ENCODE data around the gene WSCD2.

The WSCD2 gene

DNA sequence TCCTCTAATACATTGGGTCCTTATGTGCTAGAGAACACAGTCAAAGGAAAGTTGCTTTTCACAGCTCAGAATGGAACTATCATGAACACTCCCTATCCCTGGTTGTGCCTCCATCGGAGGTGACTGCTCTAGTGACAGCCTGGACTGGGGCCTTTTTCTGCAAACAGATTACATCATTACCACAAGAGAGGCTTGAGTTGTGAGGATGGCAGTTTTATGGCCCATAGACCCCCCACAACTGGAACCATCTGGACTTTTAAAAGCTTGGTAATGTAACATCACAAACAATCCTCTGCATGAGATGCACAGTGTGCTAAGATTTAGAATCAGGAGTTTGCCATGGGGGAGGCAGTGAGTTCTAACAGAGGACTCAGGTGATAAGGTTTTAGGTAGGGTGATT, 46.6 kb upstream of the WSCD2 start:
- Histone ChIP-seq H3K4me1 (ENCODE audit: insufficient read depth, low read length, poor library complexity, severe bottlenecking) (no peaks in the 10 kb centered on the region), H2AFZ (ENCODE audit: low read length) (no peak overlapping the region), H3K9me3 (ENCODE audit: insufficient read depth, low read depth, low read length) (peaks cover 2% of the 10 kb centered on the region; the same call in 1 of the 2 replicates)

DNA sequence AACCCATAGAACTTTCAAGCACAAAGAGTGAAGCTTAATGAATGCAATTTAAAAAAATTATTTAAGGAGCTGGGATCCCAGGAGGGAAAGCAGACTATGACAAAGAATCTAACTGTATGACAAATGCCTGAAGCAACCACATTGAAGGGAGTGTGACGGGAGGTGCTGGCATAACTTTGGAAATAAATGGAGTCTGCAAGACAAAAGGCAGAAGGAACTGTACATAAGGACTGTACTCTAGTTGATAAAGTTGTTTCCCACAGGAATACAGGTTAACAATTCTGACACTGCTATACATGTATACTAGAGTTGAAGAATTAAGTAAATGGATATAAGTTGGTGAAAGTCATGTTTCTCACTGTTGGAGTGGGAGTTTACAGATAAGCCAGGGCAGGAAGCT, 41.2 kb upstream of the WSCD2 start:
- no peaks in the 10 kb centered on the region for H3K36me3 ChIP-seq (ENCODE audit: insufficient read depth, low read length)
- no peaks in the 10 kb centered on the region for H3F3A ChIP-seq (ENCODE audit: low read depth)
- H3K4me3 ChIP-seq (ENCODE audit: low read length, poor library complexity, severe bottlenecking), result no peak overlapping the region
- TF ChIP-seq, protein P1, sequence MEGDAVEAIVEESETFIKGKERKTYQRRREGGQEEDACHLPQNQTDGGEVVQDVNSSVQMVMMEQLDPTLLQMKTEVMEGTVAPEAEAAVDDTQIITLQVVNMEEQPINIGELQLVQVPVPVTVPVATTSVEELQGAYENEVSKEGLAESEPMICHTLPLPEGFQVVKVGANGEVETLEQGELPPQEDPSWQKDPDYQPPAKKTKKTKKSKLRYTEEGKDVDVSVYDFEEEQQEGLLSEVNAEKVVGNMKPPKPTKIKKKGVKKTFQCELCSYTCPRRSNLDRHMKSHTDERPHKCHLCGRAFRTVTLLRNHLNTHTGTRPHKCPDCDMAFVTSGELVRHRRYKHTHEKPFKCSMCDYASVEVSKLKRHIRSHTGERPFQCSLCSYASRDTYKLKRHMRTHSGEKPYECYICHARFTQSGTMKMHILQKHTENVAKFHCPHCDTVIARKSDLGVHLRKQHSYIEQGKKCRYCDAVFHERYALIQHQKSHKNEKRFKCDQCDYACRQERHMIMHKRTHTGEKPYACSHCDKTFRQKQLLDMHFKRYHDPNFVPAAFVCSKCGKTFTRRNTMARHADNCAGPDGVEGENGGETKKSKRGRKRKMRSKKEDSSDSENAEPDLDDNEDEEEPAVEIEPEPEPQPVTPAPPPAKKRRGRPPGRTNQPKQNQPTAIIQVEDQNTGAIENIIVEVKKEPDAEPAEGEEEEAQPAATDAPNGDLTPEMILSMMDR (conservative IDR thresholded peaks at IDR 0.05; ENCODE audit: low read length), result no peak
- no peak for TF ChIP-seq EZH2phosphoT487 (IDR thresholded peaks at IDR 0.05; ENCODE audit: borderline replicate concordance)
- no peak overlapping the region for H3K4me2 ChIP-seq (ENCODE audit: low read depth, low read length, poor library complexity, severe bottlenecking)
- H4K20me1 ChIP-seq (ENCODE audit: insufficient read depth, low read length, poor library complexity, severe bottlenecking), result no peaks in the 10 kb centered on the region
- no peak overlapping the region for H3K9ac ChIP-seq (ENCODE audit: low read depth, low read length, poor library complexity, severe bottlenecking)
- no peak overlapping the region for H2AFZ ChIP-seq (ENCODE audit: low read length)
- no peaks in the 10 kb centered on the region for H3K4me1 ChIP-seq (ENCODE audit: insufficient read depth, low read length, poor library complexity, severe bottlenecking)
- H3K27me3 ChIP-seq (ENCODE audit: insufficient read depth, low read length, poor library complexity, severe bottlenecking), result no peaks in the 10 kb centered on the region
- H3K9me2 ChIP-seq (replicated peaks; ENCODE audit: low read depth, low read length), result no peaks in the 10 kb centered on the region
- no peaks in the 10 kb centered on the region for H3K79me2 ChIP-seq (ENCODE audit: insufficient read depth, low read length)
- H3K9me3 ChIP-seq (ENCODE audit: insufficient read depth, low read depth, low read length), result peaks cover 2% of the 10 kb centered on the region; the same call in 1 of the 2 replicates

More for the DNA sequence above, 46.6 kb upstream of the WSCD2 start:
- Histone ChIP-seq H4K20me1 (ENCODE audit: insufficient read depth, low read length, poor library complexity, severe bottlenecking) (no peaks in the 10 kb centered on the region), H3K4me2 (ENCODE audit: low read depth, low read length, poor library complexity, severe bottlenecking) (no peak overlapping the region), H3K79me2 (ENCODE audit: insufficient read depth, low read length) (no peaks in the 10 kb centered on the region), H3K27me3 (ENCODE audit: insufficient read depth, low read length, poor library complexity, severe bottlenecking) (no peaks in the 10 kb centered on the region), H3K9me2 (replicated peaks; ENCODE audit: low read depth, low read length) (no peaks in the 10 kb centered on the region), H3K9ac (ENCODE audit: low read depth, low read length, poor library complexity, severe bottlenecking) (no peak overlapping the region), H3K36me3 (ENCODE audit: insufficient read depth, low read length) (no peaks in the 10 kb centered on the region), H3K4me3 (ENCODE audit: low read length, poor library complexity, severe bottlenecking) (no peak overlapping the region), H3F3A (ENCODE audit: low read depth) (no peaks in the 10 kb centered on the region)
- no peak for TF ChIP-seq EZH2phosphoT487 (IDR thresholded peaks at IDR 0.05; ENCODE audit: borderline replicate concordance)
- TF ChIP-seq, protein P1 (conservative IDR thresholded peaks at IDR 0.05; ENCODE audit: low read length), result no peak

DNA sequence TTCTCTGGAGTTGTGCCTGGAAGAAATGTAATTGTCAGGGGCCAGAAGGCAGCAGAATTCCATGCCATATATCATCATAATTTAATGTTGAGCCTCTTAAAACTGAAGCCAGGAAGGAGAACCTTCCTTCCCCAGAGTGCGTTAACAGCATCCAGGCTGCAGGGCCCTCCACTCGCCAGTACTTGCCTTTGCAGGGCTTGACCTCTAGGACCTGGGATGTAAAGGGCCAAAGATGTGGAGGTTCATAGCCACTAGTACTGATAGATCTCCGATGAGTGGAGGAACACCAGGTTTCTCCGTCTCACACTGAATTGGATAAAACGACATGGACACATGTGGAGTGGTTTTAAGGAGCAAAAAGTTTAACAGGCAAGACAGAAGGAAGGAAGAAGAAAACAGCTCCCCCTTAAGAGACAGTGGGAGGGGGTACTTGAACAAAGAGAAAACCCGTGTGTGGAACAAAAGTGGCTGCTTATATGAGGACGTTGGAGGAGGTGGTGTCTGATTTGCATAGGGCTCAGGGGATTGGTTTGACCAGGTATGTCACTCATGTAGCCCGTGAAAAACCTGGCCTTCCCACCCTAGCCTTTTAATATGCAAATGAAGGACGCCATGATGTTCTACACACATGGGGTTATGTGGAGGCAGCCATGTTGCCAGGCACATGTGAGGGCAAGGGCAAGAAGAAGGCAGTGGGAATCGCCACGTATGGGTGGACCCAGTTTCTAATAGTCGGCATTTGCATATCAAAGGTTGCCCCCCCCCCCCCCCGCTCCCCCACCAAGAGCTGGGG, 38.8 kb upstream of the WSCD2 start:
- no peaks in the 10 kb centered on the region for H4K20me1 ChIP-seq (ENCODE audit: insufficient read depth, low read length, poor library complexity, severe bottlenecking)
- TF ChIP-seq, protein P1 (conservative IDR thresholded peaks at IDR 0.05; ENCODE audit: low read length), result no peak
- no peak for TF ChIP-seq EZH2phosphoT487 (IDR thresholded peaks at IDR 0.05; ENCODE audit: borderline replicate concordance)
- H3K36me3 ChIP-seq (ENCODE audit: insufficient read depth, low read length), result no peaks in the 10 kb centered on the region
- no peak overlapping the region; the same call in 1 of the 2 replicates for H2AFZ ChIP-seq (ENCODE audit: low read length)
- no peak overlapping the region for H3K9ac ChIP-seq (ENCODE audit: low read depth, low read length, poor library complexity, severe bottlenecking)
- H3K9me2 ChIP-seq (replicated peaks; ENCODE audit: low read depth, low read length), result no peaks in the 10 kb centered on the region
- no peaks in the 10 kb centered on the region for H3K4me1 ChIP-seq (ENCODE audit: insufficient read depth, low read length, poor library complexity, severe bottlenecking)
- H3F3A ChIP-seq (ENCODE audit: low read depth), result no peaks in the 10 kb centered on the region
- H3K4me3 ChIP-seq (ENCODE audit: low read length, poor library complexity, severe bottlenecking), result no peak overlapping the region
- H3K9me3 ChIP-seq (ENCODE audit: insufficient read depth, low read depth, low read length), result no peaks in the 10 kb centered on the region; the same call in 1 of the 2 replicates
- H3K27me3 ChIP-seq (ENCODE audit: insufficient read depth, low read length, poor library complexity, severe bottlenecking), result peaks cover 4% of the 10 kb centered on the region
- no peaks in the 10 kb centered on the region for H3K79me2 ChIP-seq (ENCODE audit: insufficient read depth, low read length)
- no peak overlapping the region for H3K4me2 ChIP-seq (ENCODE audit: low read depth, low read length, poor library complexity, severe bottlenecking)

Data from Loucy (cell line).